SK-N-SH (cell line): ENCODE measurements around the gene ESPNL. TPM values are rescaled to one million over a fixed set of nuclear protein-coding genes. Genes with fewer than 3 reads are reported as not detected.

Source experiments
- CTCF ChIA-PET: fragments of 300-600, 350-600 bp; formaldehyde crosslinking; extraction: SDS; loops from one replicate; lab custom pipeline; 2021; lab: Yijun Ruan, JAX
- POLR2A ChIA-PET: fragments of 350-600 bp; sonication (Branson Sonifier 250); formaldehyde crosslinking; extraction: SDS; loops from one replicate; lab custom pipeline; 2020; ENCODE audit warnings: antibody characterized with exemption, inconsistent platforms; lab: Yijun Ruan, JAX
- DNase-seq: peaks from one replicate; pipeline ENCODE4 v3.0.0; 2012
- H2AFZ ChIP-seq: fragments of 200-600 bp; sonication (generic); 2 replicates; pipeline ENCODE4 v1.8.1; 2016; ENCODE audit warnings: antibody characterized with exemption, mild to moderate bottlenecking, low read depth
- H3F3A ChIP-seq: fragments of 200-600 bp; sonication (generic); replicated peaks from 2 replicates; pipeline ENCODE3; 2016; ENCODE audit warnings: antibody characterized with exemption, mild to moderate bottlenecking; ENCODE audit not compliant: insufficient read depth
- H3K27ac ChIP-seq, 2 experiments: fragments of 200-500 bp in 1 of 2; fragments of 200-600 bp in 1 of 2; sonication (Bioruptor generic) in 1 of 2; sonication (generic), shearing (Covaris generic) in 1 of 2; 2 replicates each; pipeline versions ENCODE4 v1.5.1 to v1.6.1; 2014 to 2016; ENCODE audit warnings: low read depth in 2 of 2, inconsistent platforms in 1 of 2, low read length in 1 of 2, mild to moderate bottlenecking in 1 of 2, mixed read lengths in 1 of 2
- H3K27me3 ChIP-seq: fragments of 200-600 bp; sonication (generic), shearing (Covaris generic); 2 replicates; pipeline ENCODE4 v1.6.1; 2016; ENCODE audit warnings: mixed run types; ENCODE audit not compliant: insufficient read depth
- H3K36me3 ChIP-seq, 2 experiments: fragments of 200-500 bp in 1 of 2; fragments of 200-600 bp in 1 of 2; sonication (Bioruptor generic) in 1 of 2; sonication (generic) in 1 of 2; replicated peaks in 1 of 2; 2 replicates each; pipeline versions ENCODE3 to v1.5.1; 2014 to 2016; ENCODE audit warnings: low read length in 1 of 2, mild to moderate bottlenecking in 1 of 2; ENCODE audit not compliant: insufficient read depth in 2 of 2, control insufficient read depth in 1 of 2
- H3K4me1 ChIP-seq, 2 experiments: fragments of 200-500 bp in 1 of 2; fragments of 200-600 bp in 1 of 2; sonication (Bioruptor generic) in 1 of 2; sonication (generic), shearing (Covaris generic) in 1 of 2; 2 replicates each; pipeline versions ENCODE4 v1.5.1 to v1.6.1; 2014 to 2016; ENCODE audit warnings: low read depth in 1 of 2, low read length in 1 of 2, mixed run types in 1 of 2; ENCODE audit not compliant: insufficient read depth in 2 of 2, control insufficient read depth in 1 of 2
- H3K4me2 ChIP-seq: fragments of 200-600 bp; sonication (generic), shearing (Covaris generic); 2 replicates; pipeline ENCODE4 v1.6.1; 2017; ENCODE audit warnings: mixed run types
- H3K4me3 ChIP-seq, 2 experiments: fragments of 200-500 bp in 1 of 2; fragments of 200-600 bp in 1 of 2; sonication (Bioruptor generic) in 1 of 2; sonication (generic), shearing (Covaris generic) in 1 of 2; 2 replicates each; pipeline versions ENCODE4 v1.5.1 to v1.8.1; 2014 to 2016; ENCODE audit warnings: low read depth in 2 of 2, inconsistent platforms in 1 of 2, low read length in 1 of 2, mild to moderate bottlenecking in 1 of 2, mixed read lengths in 1 of 2, moderate library complexity in 1 of 2
- H3K79me2 ChIP-seq: fragments of 200-600 bp; sonication (generic); 2 replicates; pipeline ENCODE4 v1.8.1; 2017; ENCODE audit warnings: mild to moderate bottlenecking; ENCODE audit not compliant: insufficient read depth
- H3K9ac ChIP-seq: fragments of 200-600 bp; sonication (generic); 2 replicates; pipeline ENCODE4 v1.6.1; 2017; ENCODE audit warnings: mixed run types
- H3K9me2 ChIP-seq: fragments of 200-600 bp; sonication (generic); 2 replicates; pipeline ENCODE4 v1.6.1; 2017; ENCODE audit warnings: mixed run types
- H3K9me3 ChIP-seq: fragments of 200-600 bp; sonication (generic); 2 replicates; pipeline ENCODE4 v1.6.1; 2017; ENCODE audit warnings: mixed run types, mild to moderate bottlenecking, moderate library complexity
- H4K20me1 ChIP-seq: fragments of 200-600 bp; sonication (generic); 2 replicates; pipeline ENCODE4 v1.6.1; 2017; ENCODE audit warnings: mild to moderate bottlenecking, mixed run types; ENCODE audit not compliant: insufficient read depth
- CHD2 ChIP-seq: fragments of 150-350 bp; IDR thresholded peaks from 2 replicates; pipeline ENCODE4 v1.6.1; 2018; ENCODE audit warnings: low read length; ENCODE audit not compliant: partially characterized antibody
- CTCF ChIP-seq: fragments of 200-600 bp; sonication (generic); IDR thresholded peaks from 2 replicates; pipeline ENCODE4 v1.6.1; 2017; ENCODE audit warnings: antibody characterized with exemption, mild to moderate bottlenecking, moderate library complexity
- EZH2phosphoT487 ChIP-seq: fragments of 200-600 bp; sonication (generic); IDR thresholded peaks from 2 replicates; pipeline ENCODE4 v1.6.1; 2017; ENCODE audit warnings: low read depth, mixed run types, mild to moderate bottlenecking, antibody characterized with exemption, moderate library complexity, borderline replicate concordance
- FOXJ3 ChIP-seq: sonication (generic); formaldehyde crosslinking; IDR thresholded peaks from 2 replicates; pipeline ENCODE4 v1.5.1; 2020; ENCODE audit warnings: mild to moderate bottlenecking, missing genetic modification reagents
- FOXM1 ChIP-seq: IDR thresholded peaks from 2 replicates; pipeline ENCODE4 v1.4.0; 2012; ENCODE audit warnings: low read depth, mild to moderate bottlenecking
- GATA2 ChIP-seq: sonication (generic); formaldehyde crosslinking; IDR thresholded peaks from 2 replicates; pipeline ENCODE4 v1.5.0; 2020; ENCODE audit warnings: mild to moderate bottlenecking, missing genetic modification reagents
- IRF3 ChIP-seq: fragments of 150-350 bp; IDR thresholded peaks from 2 replicates; pipeline ENCODE4 v1.6.1; 2016; ENCODE audit warnings: mild to moderate bottlenecking, low read depth, low read length
- MAX ChIP-seq: IDR thresholded peaks from 2 replicates; pipeline ENCODE4 v1.4.0; 2012; ENCODE audit warnings: low read depth
- MEF2A ChIP-seq: IDR thresholded peaks from 2 replicates; pipeline ENCODE4 v1.4.0; 2012; ENCODE audit warnings: low read depth, borderline replicate concordance
- NFIC ChIP-seq: IDR thresholded peaks from 2 replicates; pipeline ENCODE4 v1.4.0; 2012; ENCODE audit warnings: borderline replicate concordance
- NRF1 ChIP-seq: IDR thresholded peaks from 2 replicates; pipeline ENCODE4 v1.6.1; 2012; ENCODE audit warnings: low read depth, mild to moderate bottlenecking, low read length
- RAD21 ChIP-seq: IDR thresholded peaks from 2 replicates; pipeline ENCODE4 v1.6.1; 2012; ENCODE audit warnings: mild to moderate bottlenecking, low read length
- REST ChIP-seq: IDR thresholded peaks from 2 replicates; pipeline ENCODE4 v1.6.1; 2012; ENCODE audit warnings: mild to moderate bottlenecking, low read depth, low read length, moderate library complexity
- RXRA ChIP-seq: IDR thresholded peaks from 2 replicates; pipeline ENCODE4 v1.4.0; 2012; ENCODE audit warnings: low read depth, mild to moderate bottlenecking, borderline replicate concordance
- TAF1 ChIP-seq: IDR thresholded peaks from 2 replicates; pipeline ENCODE4 v1.6.1; 2012; ENCODE audit warnings: low read depth, mild to moderate bottlenecking, low read length, moderate library complexity, borderline replicate concordance
- TCF12 ChIP-seq: IDR thresholded peaks from 2 replicates; pipeline ENCODE4 v1.4.0; 2012
- TEAD4 ChIP-seq: IDR thresholded peaks from 2 replicates; pipeline ENCODE4 v1.4.0; 2012; ENCODE audit warnings: mild to moderate bottlenecking, borderline replicate concordance; ENCODE audit not compliant: insufficient read depth
- WGBS: methylation state at CpG from one replicate; pipeline ENCODE4 v1.1.6; 2017; ENCODE audit warnings: low lambda C conversion rate; 5-methylcytosine and 5-hydroxymethylcytosine counted together
- polyA plus RNA-seq, 3 experiments: library from polyadenylated mRNA; depleted of rRNA; stranded (reverse); fragments of >200 nt; gene quantifications; 2 replicates each; pipeline ENCODE4 v1.2.3, GENCODE V29; 2012

Gene ESPNL
- polyA plus RNA-seq, 1 of the 3 experiments (the other 2 are of a cell fraction): 0.05 TPM

GRCh38 chr2:238069877-238070276 is 30.3 kb upstream of the ESPNL start:
- Histone ChIP-seq H3K9ac (no peak overlapping the region), H3K4me2 (no peak overlapping the region), H3F3A (no peaks in the 10 kb centered on the region), H3K36me3 (peaks cover 41 to 51% of the 10 kb centered on the region in 2 experiments), H3K4me1 (no peaks in the 10 kb centered on the region), H2AFZ (no peak overlapping the region), H3K9me2 (no peaks in the 10 kb centered on the region), H3K27ac (no peak overlapping the region), H4K20me1 (no peaks in the 10 kb centered on the region), H3K27me3 (no peaks in the 10 kb centered on the region), H3K9me3 (no peaks in the 10 kb centered on the region), H3K4me3 (no peak overlapping the region), H3K79me2 (no peaks in the 10 kb centered on the region)
- POLR2A ChIA-PET: no interaction called here
- TF ChIP-seq REST (no peak), TEAD4 (no peak), MEF2A (no peak), MAX (no peak), RXRA (no peak), FOXM1 (no peak), CTCF (no peak), TCF12 (no peak), GATA2 (no peak), IRF3 (no peak), EZH2phosphoT487 (no peak)
- no peak for DNase-seq
- CTCF ChIA-PET: no interaction called here
- 92% methylated on average over 9 of the region's 9 CpGs for WGBS

- no peak overlapping the region for H3K27ac ChIP-seq
- H3K27me3 ChIP-seq: no peaks in the 10 kb centered on the region
- no peak overlapping the region for H3K4me2 ChIP-seq
- peaks cover 28 to 48% of the 10 kb centered on the region in 2 experiments for H3K36me3 ChIP-seq
- H4K20me1 ChIP-seq: no peaks in the 10 kb centered on the region
- H3K4me1 ChIP-seq: peaks cover 0 to under 1% of the 10 kb centered on the region in 2 experiments; a peak in 1 of 4 replicates
- no peak overlapping the region for H2AFZ ChIP-seq
- H3F3A ChIP-seq: no peaks in the 10 kb centered on the region
- no peak for DNase-seq
- no peaks in the 10 kb centered on the region for H3K79me2 ChIP-seq
- H3K9me3 ChIP-seq: no peaks in the 10 kb centered on the region
- H3K9me2 ChIP-seq: no peaks in the 10 kb centered on the region
- ChIA-PET POLR2A (no interaction called here), CTCF (interaction anchor here (1.0 kb wide), 1 partner anchor 217 kb away, joined by 4 read pairs; no protein-coding TSS in a partner anchor)
- no peak overlapping the region for H3K4me3 ChIP-seq
- no peak overlapping the region for H3K9ac ChIP-seq
- no peak for TF ChIP-seq NRF1
- no peak for TF ChIP-seq NFIC
- no peak for TF ChIP-seq TAF1
- TF ChIP-seq FOXJ3 (CRISPR knock-in tag): no peak
- TF ChIP-seq TEAD4: no peak
- TF ChIP-seq IRF3: no peak
- no peak for TF ChIP-seq CHD2
- no peak for TF ChIP-seq RAD21
Measured at GRCh38 chr2:238075397-238075796, 24.7 kb upstream of the ESPNL start.
